ENCODE measurements around the gene ARPC4.

DNA sequence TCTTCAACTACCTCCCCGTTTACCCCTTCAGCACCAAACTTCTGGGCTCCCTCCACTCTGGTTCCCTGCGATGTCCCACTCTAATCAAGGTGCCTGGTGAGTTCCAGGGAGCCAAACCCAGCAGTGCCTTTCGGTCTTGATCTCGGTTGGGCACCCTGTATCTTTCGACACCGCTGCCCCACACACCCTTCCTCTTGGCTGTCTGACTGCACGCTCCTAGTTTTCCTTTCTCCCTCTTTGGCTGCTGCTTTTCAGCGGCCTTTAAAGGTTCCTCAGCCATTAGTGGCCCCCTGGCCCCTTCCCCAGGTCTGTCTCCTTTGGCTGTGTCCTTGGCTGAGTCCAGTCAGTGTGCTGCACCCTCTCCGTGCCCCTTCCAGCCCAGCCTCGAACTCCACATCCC, 18.0 kb downstream of the ARPC4 start:
- TF ChIP-seq EZH2 (IDR thresholded peaks at IDR 0.05; ENCODE audit: borderline replicate concordance) (no peak), CTCF (IDR thresholded peaks at IDR 0.05; ENCODE audit: poor library complexity) (no peak), EZH2phosphoT487 (IDR thresholded peaks at IDR 0.05; ENCODE audit: low read depth, severe bottlenecking, unreplicated experiment) (no peak)
